ENCODE data around the gene ADCK2. TPM values are rescaled to one million over a fixed set of nuclear protein-coding genes. Genes with fewer than 3 reads are reported as not detected.

ADCK2 gene
- polyA plus RNA-seq, 1 donor (not counting 4 experiments of a cell fraction or from before 2014, with no cell fraction given), result 9.5 TPM

Small RNA genes within 50 kb of the gene (small RNA-seq; reads per million reads assigned to genes)
- 0 reads per million in 3 experiments for gene RN7SL771P (ENCODE audit: insufficient read length in 3 of 3, low read depth in 3 of 3, low replicate concordance in 1 of 3)

Other genes with a start within 250 kb of the ADCK2 start
- gene MKRN1, start 193.4 kb upstream of the ADCK2 start, polyA plus RNA-seq, result 43.1 to 52.9 TPM (median 50.4 TPM) in 3 replicates
- gene DENND2A, start 32.1 kb upstream of the ADCK2 start, polyA plus RNA-seq, result 0.95 to 5.1 TPM (median 1.8 TPM) in 3 replicates
- 338 to 495 TPM (median 379 TPM) in 3 replicates for gene NDUFB2, start 23.8 kb downstream of the ADCK2 start, polyA plus RNA-seq

Data from keratinocyte (primary cell).